ENCODE measurements around the gene DUSP8.

GRCh38 chr11:1561266-1561665 lies 10.8 kb downstream of the DUSP8 start:
- TF ChIP-seq CBX8 (IDR thresholded peaks at IDR 0.05; ENCODE audit: borderline replicate concordance, low read depth, low read length) (no peak), KDM1A (IDR thresholded peaks at IDR 0.05; ENCODE audit: borderline replicate concordance, low read length) (no peak), EGR1 (IDR thresholded peaks at IDR 0.05; ENCODE audit: borderline replicate concordance, low read depth, low read length) (no peak), RAD21 (IDR thresholded peaks at IDR 0.05 in 1 of 2, conservative IDR thresholded peaks at IDR 0.05 in 1 of 2; ENCODE audit: low read depth in 2 of 2, low read length in 2 of 2) (no peak), JUND (IDR thresholded peaks at IDR 0.05; ENCODE audit: low read length) (no peak)
- TF ChIP-seq, protein P1, sequence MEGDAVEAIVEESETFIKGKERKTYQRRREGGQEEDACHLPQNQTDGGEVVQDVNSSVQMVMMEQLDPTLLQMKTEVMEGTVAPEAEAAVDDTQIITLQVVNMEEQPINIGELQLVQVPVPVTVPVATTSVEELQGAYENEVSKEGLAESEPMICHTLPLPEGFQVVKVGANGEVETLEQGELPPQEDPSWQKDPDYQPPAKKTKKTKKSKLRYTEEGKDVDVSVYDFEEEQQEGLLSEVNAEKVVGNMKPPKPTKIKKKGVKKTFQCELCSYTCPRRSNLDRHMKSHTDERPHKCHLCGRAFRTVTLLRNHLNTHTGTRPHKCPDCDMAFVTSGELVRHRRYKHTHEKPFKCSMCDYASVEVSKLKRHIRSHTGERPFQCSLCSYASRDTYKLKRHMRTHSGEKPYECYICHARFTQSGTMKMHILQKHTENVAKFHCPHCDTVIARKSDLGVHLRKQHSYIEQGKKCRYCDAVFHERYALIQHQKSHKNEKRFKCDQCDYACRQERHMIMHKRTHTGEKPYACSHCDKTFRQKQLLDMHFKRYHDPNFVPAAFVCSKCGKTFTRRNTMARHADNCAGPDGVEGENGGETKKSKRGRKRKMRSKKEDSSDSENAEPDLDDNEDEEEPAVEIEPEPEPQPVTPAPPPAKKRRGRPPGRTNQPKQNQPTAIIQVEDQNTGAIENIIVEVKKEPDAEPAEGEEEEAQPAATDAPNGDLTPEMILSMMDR (IDR thresholded peaks at IDR 0.05; ENCODE audit: control extremely low read depth in 1 of 3, insufficient read depth in 1 of 3, low read depth in 1 of 3, low read length in 3 of 3): no peak
